ENCODE data around the gene MEIKIN. TPM values are rescaled to one million over a fixed set of nuclear protein-coding genes. Genes with fewer than 3 reads are reported as not detected.

The MEIKIN gene
- total and polyA plus RNA-seq, 4 donors: 0.42 to 0.51 TPM; not detected in 2

DNA sequence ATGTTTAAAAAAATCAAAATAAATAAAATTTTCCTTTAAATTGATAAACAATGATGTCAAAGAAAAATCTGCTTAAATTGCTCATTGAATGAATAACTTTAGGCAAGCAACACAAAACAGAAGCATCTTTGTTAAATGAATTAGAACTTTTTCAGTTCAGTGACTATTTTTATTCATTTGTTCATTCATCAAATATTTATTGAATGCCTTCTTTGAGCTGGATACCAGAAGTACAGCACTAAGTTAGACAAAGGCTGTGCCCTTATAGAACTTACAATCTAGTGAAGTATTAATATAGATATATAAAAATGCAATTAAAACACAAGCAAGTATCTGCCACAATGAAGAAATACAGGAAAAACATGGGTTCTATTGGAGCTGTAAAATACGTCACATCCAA is 159.4 kb downstream of the MEIKIN start:
- 94% methylated on average over 1 of the region's 1 CpG for WGBS
- no peak overlapping the region for H3K4me3 ChIP-seq (ENCODE audit: low read depth in 1 of 3, low read length in 3 of 3)
- H3K27me3 ChIP-seq (ENCODE audit: control insufficient read depth in 4 of 4, insufficient read depth in 4 of 4, low read length in 3 of 4): no peaks in the 10 kb centered on the region
- TF ChIP-seq, protein P1, sequence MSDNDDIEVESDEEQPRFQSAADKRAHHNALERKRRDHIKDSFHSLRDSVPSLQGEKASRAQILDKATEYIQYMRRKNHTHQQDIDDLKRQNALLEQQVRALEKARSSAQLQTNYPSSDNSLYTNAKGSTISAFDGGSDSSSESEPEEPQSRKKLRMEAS (IDR thresholded peaks at IDR 0.05): no peak
- H3K4me1 ChIP-seq (ENCODE audit: control insufficient read depth in 4 of 4, insufficient read depth in 4 of 4, low read length in 3 of 4): peaks cover 0 to 12% (median 4%) of the 10 kb centered on the region in 4 donors
- no peak overlapping the region for H3K27ac ChIP-seq (ENCODE audit: low read depth in 1 of 2, low read length in 2 of 2)
- DNase-seq (ENCODE audit: low spot score): no peak
- no peak overlapping the region for H3K9ac ChIP-seq (ENCODE audit: low read depth in 1 of 2, low read length in 2 of 2)
- no peaks in the 10 kb centered on the region for H3K36me3 ChIP-seq (ENCODE audit: control insufficient read depth in 4 of 4, insufficient read depth in 3 of 4, low read depth in 1 of 4, low read length in 3 of 4)
- no peaks in the 10 kb centered on the region for H3K9me3 ChIP-seq (ENCODE audit: control insufficient read depth in 4 of 4, low read length in 3 of 4)

DNA sequence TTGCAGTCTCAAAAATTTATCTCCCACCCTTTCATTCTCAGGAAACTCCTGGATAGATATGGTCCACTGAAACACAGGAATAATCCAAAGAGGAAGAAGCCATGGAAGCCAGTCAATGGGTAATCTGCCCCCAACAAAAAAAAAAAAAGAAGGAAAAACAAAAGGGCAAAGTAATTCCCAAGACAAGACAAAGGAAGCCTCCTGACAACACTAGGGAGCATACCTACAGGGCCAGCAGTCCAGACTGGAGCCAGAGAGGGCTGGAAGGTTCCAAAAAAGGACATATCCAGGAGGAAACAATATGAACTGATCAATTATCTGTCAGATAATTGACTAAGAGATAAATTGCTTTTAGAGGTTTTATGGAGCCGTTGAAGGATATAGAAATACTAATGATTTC is 161.6 kb downstream of the MEIKIN start:
- TF ChIP-seq, protein P2, sequence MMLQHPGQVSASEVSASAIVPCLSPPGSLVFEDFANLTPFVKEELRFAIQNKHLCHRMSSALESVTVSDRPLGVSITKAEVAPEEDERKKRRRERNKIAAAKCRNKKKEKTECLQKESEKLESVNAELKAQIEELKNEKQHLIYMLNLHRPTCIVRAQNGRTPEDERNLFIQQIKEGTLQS (IDR thresholded peaks at IDR 0.05): no peak
- TF ChIP-seq FOXA2 (IDR thresholded peaks at IDR 0.05): no peak
- TF ChIP-seq, protein P3, sequence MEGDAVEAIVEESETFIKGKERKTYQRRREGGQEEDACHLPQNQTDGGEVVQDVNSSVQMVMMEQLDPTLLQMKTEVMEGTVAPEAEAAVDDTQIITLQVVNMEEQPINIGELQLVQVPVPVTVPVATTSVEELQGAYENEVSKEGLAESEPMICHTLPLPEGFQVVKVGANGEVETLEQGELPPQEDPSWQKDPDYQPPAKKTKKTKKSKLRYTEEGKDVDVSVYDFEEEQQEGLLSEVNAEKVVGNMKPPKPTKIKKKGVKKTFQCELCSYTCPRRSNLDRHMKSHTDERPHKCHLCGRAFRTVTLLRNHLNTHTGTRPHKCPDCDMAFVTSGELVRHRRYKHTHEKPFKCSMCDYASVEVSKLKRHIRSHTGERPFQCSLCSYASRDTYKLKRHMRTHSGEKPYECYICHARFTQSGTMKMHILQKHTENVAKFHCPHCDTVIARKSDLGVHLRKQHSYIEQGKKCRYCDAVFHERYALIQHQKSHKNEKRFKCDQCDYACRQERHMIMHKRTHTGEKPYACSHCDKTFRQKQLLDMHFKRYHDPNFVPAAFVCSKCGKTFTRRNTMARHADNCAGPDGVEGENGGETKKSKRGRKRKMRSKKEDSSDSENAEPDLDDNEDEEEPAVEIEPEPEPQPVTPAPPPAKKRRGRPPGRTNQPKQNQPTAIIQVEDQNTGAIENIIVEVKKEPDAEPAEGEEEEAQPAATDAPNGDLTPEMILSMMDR (IDR thresholded peaks at IDR 0.05; ENCODE audit: low read depth, low read length, missing input control): no peak
- TF ChIP-seq HNF4G (IDR thresholded peaks at IDR 0.05): no peak
- TF ChIP-seq NR2F2 (IDR thresholded peaks at IDR 0.05): no peak
- TF ChIP-seq, protein P4, sequence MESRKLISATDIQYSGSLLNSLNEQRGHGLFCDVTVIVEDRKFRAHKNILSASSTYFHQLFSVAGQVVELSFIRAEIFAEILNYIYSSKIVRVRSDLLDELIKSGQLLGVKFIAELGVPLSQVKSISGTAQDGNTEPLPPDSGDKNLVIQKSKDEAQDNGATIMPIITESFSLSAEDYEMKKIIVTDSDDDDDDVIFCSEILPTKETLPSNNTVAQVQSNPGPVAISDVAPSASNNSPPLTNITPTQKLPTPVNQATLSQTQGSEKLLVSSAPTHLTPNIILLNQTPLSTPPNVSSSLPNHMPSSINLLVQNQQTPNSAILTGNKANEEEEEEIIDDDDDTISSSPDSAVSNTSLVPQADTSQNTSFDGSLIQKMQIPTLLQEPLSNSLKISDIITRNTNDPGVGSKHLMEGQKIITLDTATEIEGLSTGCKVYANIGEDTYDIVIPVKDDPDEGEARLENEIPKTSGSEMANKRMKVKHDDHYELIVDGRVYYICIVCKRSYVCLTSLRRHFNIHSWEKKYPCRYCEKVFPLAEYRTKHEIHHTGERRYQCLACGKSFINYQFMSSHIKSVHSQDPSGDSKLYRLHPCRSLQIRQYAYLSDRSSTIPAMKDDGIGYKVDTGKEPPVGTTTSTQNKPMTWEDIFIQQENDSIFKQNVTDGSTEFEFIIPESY (IDR thresholded peaks at IDR 0.05): no peak
- TF ChIP-seq, protein P5, sequence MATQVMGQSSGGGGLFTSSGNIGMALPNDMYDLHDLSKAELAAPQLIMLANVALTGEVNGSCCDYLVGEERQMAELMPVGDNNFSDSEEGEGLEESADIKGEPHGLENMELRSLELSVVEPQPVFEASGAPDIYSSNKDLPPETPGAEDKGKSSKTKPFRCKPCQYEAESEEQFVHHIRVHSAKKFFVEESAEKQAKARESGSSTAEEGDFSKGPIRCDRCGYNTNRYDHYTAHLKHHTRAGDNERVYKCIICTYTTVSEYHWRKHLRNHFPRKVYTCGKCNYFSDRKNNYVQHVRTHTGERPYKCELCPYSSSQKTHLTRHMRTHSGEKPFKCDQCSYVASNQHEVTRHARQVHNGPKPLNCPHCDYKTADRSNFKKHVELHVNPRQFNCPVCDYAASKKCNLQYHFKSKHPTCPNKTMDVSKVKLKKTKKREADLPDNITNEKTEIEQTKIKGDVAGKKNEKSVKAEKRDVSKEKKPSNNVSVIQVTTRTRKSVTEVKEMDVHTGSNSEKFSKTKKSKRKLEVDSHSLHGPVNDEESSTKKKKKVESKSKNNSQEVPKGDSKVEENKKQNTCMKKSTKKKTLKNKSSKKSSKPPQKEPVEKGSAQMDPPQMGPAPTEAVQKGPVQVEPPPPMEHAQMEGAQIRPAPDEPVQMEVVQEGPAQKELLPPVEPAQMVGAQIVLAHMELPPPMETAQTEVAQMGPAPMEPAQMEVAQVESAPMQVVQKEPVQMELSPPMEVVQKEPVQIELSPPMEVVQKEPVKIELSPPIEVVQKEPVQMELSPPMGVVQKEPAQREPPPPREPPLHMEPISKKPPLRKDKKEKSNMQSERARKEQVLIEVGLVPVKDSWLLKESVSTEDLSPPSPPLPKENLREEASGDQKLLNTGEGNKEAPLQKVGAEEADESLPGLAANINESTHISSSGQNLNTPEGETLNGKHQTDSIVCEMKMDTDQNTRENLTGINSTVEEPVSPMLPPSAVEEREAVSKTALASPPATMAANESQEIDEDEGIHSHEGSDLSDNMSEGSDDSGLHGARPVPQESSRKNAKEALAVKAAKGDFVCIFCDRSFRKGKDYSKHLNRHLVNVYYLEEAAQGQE (IDR thresholded peaks at IDR 0.05): no peak
- no peak for DNase-seq (ENCODE audit: low spot score)
- H3K9ac ChIP-seq (ENCODE audit: low read depth in 1 of 2, low read length in 2 of 2): no peak overlapping the region
- H3K4me3 ChIP-seq (ENCODE audit: low read depth in 1 of 3, low read length in 3 of 3): no peak overlapping the region
- H3K9me3 ChIP-seq (ENCODE audit: control insufficient read depth in 4 of 4, low read length in 3 of 4): no peaks in the 10 kb centered on the region
- H3K27me3 ChIP-seq (ENCODE audit: control insufficient read depth in 4 of 4, insufficient read depth in 4 of 4, low read length in 3 of 4): no peaks in the 10 kb centered on the region
- no peak overlapping the region for H3K27ac ChIP-seq (ENCODE audit: low read depth in 1 of 2, low read length in 2 of 2)
- 90% methylated on average over 1 of the region's 1 CpG for WGBS
- H3K36me3 ChIP-seq (ENCODE audit: control insufficient read depth in 4 of 4, insufficient read depth in 3 of 4, low read depth in 1 of 4, low read length in 3 of 4): no peaks in the 10 kb centered on the region
- peaks cover 0 to 12% (median 4%) of the 10 kb centered on the region in 4 donors for H3K4me1 ChIP-seq (ENCODE audit: control insufficient read depth in 4 of 4, insufficient read depth in 4 of 4, low read length in 3 of 4)

DNA sequence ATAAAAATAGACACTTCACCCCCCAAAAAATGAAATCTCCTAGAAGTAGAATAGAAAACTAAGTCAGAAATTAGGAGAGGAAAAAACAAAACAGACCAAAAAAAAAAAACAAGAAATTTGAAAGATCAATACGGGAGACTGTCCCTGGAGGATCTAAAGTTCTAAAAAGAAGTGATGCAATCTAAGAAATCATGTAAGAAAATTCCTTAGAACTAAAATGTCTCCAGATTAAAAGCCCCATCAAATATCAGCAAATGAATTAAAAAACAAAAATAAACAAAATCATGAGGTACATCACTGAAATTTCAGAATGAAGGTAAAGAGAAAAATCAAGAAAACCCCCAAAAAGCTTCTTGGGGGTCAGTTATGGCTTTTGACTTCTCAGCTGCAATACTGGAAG is 162.1 kb downstream of the MEIKIN start:
- peaks cover 0 to 12% (median 4%) of the 10 kb centered on the region in 4 donors for H3K4me1 ChIP-seq (ENCODE audit: control insufficient read depth in 4 of 4, insufficient read depth in 4 of 4, low read length in 3 of 4)
- no peaks in the 10 kb centered on the region for H3K27me3 ChIP-seq (ENCODE audit: control insufficient read depth in 4 of 4, insufficient read depth in 4 of 4, low read length in 3 of 4)
- H3K27ac ChIP-seq (ENCODE audit: low read depth in 1 of 2, low read length in 2 of 2): no peak overlapping the region
- no peaks in the 10 kb centered on the region for H3K36me3 ChIP-seq (ENCODE audit: control insufficient read depth in 4 of 4, insufficient read depth in 3 of 4, low read depth in 1 of 4, low read length in 3 of 4)
- no peak for DNase-seq (ENCODE audit: low spot score)
- H3K4me3 ChIP-seq (ENCODE audit: low read depth in 1 of 3, low read length in 3 of 3): no peak overlapping the region
- H3K9me3 ChIP-seq (ENCODE audit: control insufficient read depth in 4 of 4, low read length in 3 of 4): no peaks in the 10 kb centered on the region
- WGBS: 88% methylated on average over 1 of the region's 1 CpG
- H3K9ac ChIP-seq (ENCODE audit: low read depth in 1 of 2, low read length in 2 of 2): no peak overlapping the region
- TF ChIP-seq EGR1 (IDR thresholded peaks at IDR 0.05; ENCODE audit: low read depth in 2 of 2): no peak
- TF ChIP-seq FOXA2 (IDR thresholded peaks at IDR 0.05): no peak
- TF ChIP-seq, protein P3 (IDR thresholded peaks at IDR 0.05; ENCODE audit: low read depth, low read length, missing input control): no peak
- TF ChIP-seq RAD21 (IDR thresholded peaks at IDR 0.05): no peak
- TF ChIP-seq, protein P1 (IDR thresholded peaks at IDR 0.05): no peak
- no peak for TF ChIP-seq RXRA (IDR thresholded peaks at IDR 0.05)
- TF ChIP-seq, protein P5 (IDR thresholded peaks at IDR 0.05): no peak
- no peak for TF ChIP-seq JUND (IDR thresholded peaks at IDR 0.05)
